ENCODE results near the gene PRKN. TPM values are rescaled to one million over a fixed set of nuclear protein-coding genes. Genes with fewer than 3 reads are reported as not detected.

The PRKN gene
- total and polyA plus RNA-seq, 3 experiments from 2014 or later: 0.22 to 1.0 (median 0.55) TPM

GRCh38 chr6:162638931-162639574 lies 88.5 kb downstream of the PRKN start:
- POLR2A ChIA-PET: no interaction called here
- CTCF ChIA-PET: no interaction called here
- H3K9me3 Mint-ChIP-seq: peaks cover 0 to 7% (median 3%) of the 10 kb centered on the region in 5 donors
- no peak for DNase-seq
- no peaks in the 10 kb centered on the region for H3K27me3 ChIP-seq (ENCODE audit: insufficient read depth, low read length, poor library complexity, severe bottlenecking)
- H3K4me3 Mint-ChIP-seq: no peak overlapping the region
- H3K36me3 ChIP-seq (ENCODE audit: insufficient read depth, low read length): no peaks in the 10 kb centered on the region
- H3K27me3 Mint-ChIP-seq: no peaks in the 10 kb centered on the region
- H3K9me3 ChIP-seq (ENCODE audit: low read length): no peaks in the 10 kb centered on the region
- H3K27ac ChIP-seq (ENCODE audit: low read depth, low read length): no peak overlapping the region
- H3K4me1 Mint-ChIP-seq: no peaks in the 10 kb centered on the region
- H3K36me3 Mint-ChIP-seq: peaks cover 0 to 3% (median 0%) of the 10 kb centered on the region in 3 donors
- H3K4me1 ChIP-seq (ENCODE audit: insufficient read depth, low read length): no peaks in the 10 kb centered on the region
- no peak overlapping the region for H3K27ac Mint-ChIP-seq
- no peak overlapping the region for H3K4me3 ChIP-seq (ENCODE audit: low read length)

- H3K27me3 ChIP-seq (ENCODE audit: insufficient read depth, low read length, poor library complexity, severe bottlenecking): no peaks in the 10 kb centered on the region
- H3K9me3 Mint-ChIP-seq: peaks cover 0 to 8% (median 4%) of the 10 kb centered on the region in 5 donors
- no peak overlapping the region for H3K27ac ChIP-seq (ENCODE audit: low read depth, low read length)
- H3K27ac Mint-ChIP-seq: no peak overlapping the region
- no peaks in the 10 kb centered on the region for H3K9me3 ChIP-seq (ENCODE audit: low read length)
- ChIA-PET POLR2A (no interaction called here), CTCF (no interaction called here)
- H3K27me3 Mint-ChIP-seq: no peaks in the 10 kb centered on the region
- H3K4me1 ChIP-seq (ENCODE audit: insufficient read depth, low read length): no peaks in the 10 kb centered on the region
- H3K36me3 ChIP-seq (ENCODE audit: insufficient read depth, low read length): no peaks in the 10 kb centered on the region
- no peaks in the 10 kb centered on the region for H3K4me1 Mint-ChIP-seq
- H3K36me3 Mint-ChIP-seq: peaks cover 0 to 8% (median 0%) of the 10 kb centered on the region in 3 donors
- no peak overlapping the region for H3K4me3 Mint-ChIP-seq
- no peak for DNase-seq
- H3K4me3 ChIP-seq (ENCODE audit: low read length): no peak overlapping the region
Observed at GRCh38 chr6:162637317-162637716, 90.2 kb downstream of the PRKN start.

GRCh38 chr6:162636167-162636566 lies 91.4 kb downstream of the PRKN start:
- Mint-ChIP-seq H3K27me3 (no peaks in the 10 kb centered on the region), H3K9me3 (peaks cover 5 to 12% (median 10%) of the 10 kb centered on the region in 5 donors), H3K4me3 (no peak overlapping the region), H3K36me3 (peaks cover 0 to 8% (median 0%) of the 10 kb centered on the region in 3 donors), H3K4me1 (no peaks in the 10 kb centered on the region), H3K27ac (no peak overlapping the region)
- Histone ChIP-seq H3K27ac (ENCODE audit: low read depth, low read length) (no peak overlapping the region), H3K9me3 (ENCODE audit: low read length) (no peaks in the 10 kb centered on the region), H3K4me1 (ENCODE audit: insufficient read depth, low read length) (no peaks in the 10 kb centered on the region), H3K4me3 (ENCODE audit: low read length) (no peak overlapping the region), H3K27me3 (ENCODE audit: insufficient read depth, low read length, poor library complexity, severe bottlenecking) (no peaks in the 10 kb centered on the region), H3K36me3 (ENCODE audit: insufficient read depth, low read length) (no peaks in the 10 kb centered on the region)
- ChIA-PET CTCF (no interaction called here), POLR2A (no interaction called here)
- DNase-seq: no peak

- Mint-ChIP-seq H3K9me3 (peaks cover 5 to 33% (median 12%) of the 10 kb centered on the region in 5 donors), H3K4me3 (no peak overlapping the region), H3K4me1 (no peaks in the 10 kb centered on the region), H3K36me3 (peaks cover 0 to 23% (median 0%) of the 10 kb centered on the region in 3 donors), H3K27ac (no peak overlapping the region), H3K27me3 (no peaks in the 10 kb centered on the region)
- POLR2A ChIA-PET: no interaction called here
- H3K36me3 ChIP-seq (ENCODE audit: insufficient read depth, low read length): no peaks in the 10 kb centered on the region
- no peaks in the 10 kb centered on the region for H3K9me3 ChIP-seq (ENCODE audit: low read length)
- no peak overlapping the region for H3K4me3 ChIP-seq (ENCODE audit: low read length)
- H3K4me1 ChIP-seq (ENCODE audit: insufficient read depth, low read length): no peaks in the 10 kb centered on the region
- no peak for DNase-seq
- CTCF ChIA-PET: no interaction called here
- no peaks in the 10 kb centered on the region for H3K27me3 ChIP-seq (ENCODE audit: insufficient read depth, low read length, poor library complexity, severe bottlenecking)
- no peak overlapping the region for H3K27ac ChIP-seq (ENCODE audit: low read depth, low read length)
Observed at GRCh38 chr6:162631546-162631945, 96.0 kb downstream of the PRKN start.

- H3K4me1 Mint-ChIP-seq: no peaks in the 10 kb centered on the region
- H3K9me3 Mint-ChIP-seq: peaks cover 7 to 35% (median 12%) of the 10 kb centered on the region in 5 donors
Observed at GRCh38 chr6:162630069-162630468, 97.5 kb downstream of the PRKN start.

GRCh38 chr6:162627825-162628224 lies 99.7 kb downstream of the PRKN start:
- no peak for DNase-seq
- peaks cover 0 to 2% of the 10 kb centered on the region in 2 donors for H3K27me3 Mint-ChIP-seq
- CTCF ChIA-PET: no interaction called here
- H3K4me3 Mint-ChIP-seq: no peak overlapping the region
- Histone ChIP-seq H3K9me3 (ENCODE audit: low read length) (no peaks in the 10 kb centered on the region), H3K27ac (ENCODE audit: low read depth, low read length) (no peak overlapping the region), H3K4me3 (ENCODE audit: low read length) (no peak overlapping the region), H3K36me3 (ENCODE audit: insufficient read depth, low read length) (no peaks in the 10 kb centered on the region), H3K27me3 (ENCODE audit: insufficient read depth, low read length, poor library complexity, severe bottlenecking) (no peaks in the 10 kb centered on the region), H3K4me1 (ENCODE audit: insufficient read depth, low read length) (no peaks in the 10 kb centered on the region)
- no peaks in the 10 kb centered on the region for H3K4me1 Mint-ChIP-seq
- H3K27ac Mint-ChIP-seq: no peak overlapping the region
- H3K36me3 Mint-ChIP-seq: peaks cover 0 to 25% (median 0%) of the 10 kb centered on the region in 3 donors
- POLR2A ChIA-PET: no interaction called here
- H3K9me3 Mint-ChIP-seq: peaks cover 4 to 34% (median 11%) of the 10 kb centered on the region in 5 donors

More at GRCh38 chr6:162630069-162630468, 97.5 kb downstream of the PRKN start:
- no peaks in the 10 kb centered on the region for H3K4me1 ChIP-seq (ENCODE audit: insufficient read depth, low read length)
- no peak for DNase-seq
- H3K36me3 ChIP-seq (ENCODE audit: insufficient read depth, low read length): no peaks in the 10 kb centered on the region
- CTCF ChIA-PET: no interaction called here
- POLR2A ChIA-PET: no interaction called here
- H3K9me3 ChIP-seq (ENCODE audit: low read length): no peaks in the 10 kb centered on the region
- H3K27ac ChIP-seq (ENCODE audit: low read depth, low read length): no peak overlapping the region
- no peaks in the 10 kb centered on the region for H3K27me3 ChIP-seq (ENCODE audit: insufficient read depth, low read length, poor library complexity, severe bottlenecking)
- no peak overlapping the region for H3K4me3 ChIP-seq (ENCODE audit: low read length)
- Mint-ChIP-seq H3K36me3 (peaks cover 0 to 25% (median 0%) of the 10 kb centered on the region in 3 donors), H3K4me3 (no peak overlapping the region), H3K27me3 (no peaks in the 10 kb centered on the region), H3K27ac (no peak overlapping the region)

GRCh38 chr6:162627362-162627761 lies 100.2 kb downstream of the PRKN start:
- ChIA-PET CTCF (no interaction called here), POLR2A (no interaction called here)
- Mint-ChIP-seq H3K9me3 (peaks cover 4 to 33% (median 11%) of the 10 kb centered on the region in 5 donors), H3K36me3 (peaks cover 0 to 29% (median 1%) of the 10 kb centered on the region in 3 donors), H3K4me3 (no peak overlapping the region), H3K27ac (peak overlapping the region in 1 of 8 donors; percentile 27), H3K27me3 (peaks cover 0 to 2% of the 10 kb centered on the region in 2 donors), H3K4me1 (no peaks in the 10 kb centered on the region)
- Histone ChIP-seq H3K4me1 (ENCODE audit: insufficient read depth, low read length) (no peaks in the 10 kb centered on the region), H3K27me3 (ENCODE audit: insufficient read depth, low read length, poor library complexity, severe bottlenecking) (no peaks in the 10 kb centered on the region), H3K9me3 (ENCODE audit: low read length) (no peaks in the 10 kb centered on the region), H3K4me3 (ENCODE audit: low read length) (no peak overlapping the region), H3K27ac (ENCODE audit: low read depth, low read length) (no peak overlapping the region), H3K36me3 (ENCODE audit: insufficient read depth, low read length) (no peaks in the 10 kb centered on the region)
- no peak for DNase-seq

- H3K4me3 ChIP-seq (ENCODE audit: low read length): no peak overlapping the region
- POLR2A ChIA-PET: no interaction called here
- CTCF ChIA-PET: no interaction called here
- no peaks in the 10 kb centered on the region for H3K4me1 ChIP-seq (ENCODE audit: insufficient read depth, low read length)
- H3K36me3 Mint-ChIP-seq: peaks cover 0 to 29% (median 1%) of the 10 kb centered on the region in 3 donors
- no peaks in the 10 kb centered on the region for H3K27me3 ChIP-seq (ENCODE audit: insufficient read depth, low read length, poor library complexity, severe bottlenecking)
- peaks cover 4 to 30% (median 11%) of the 10 kb centered on the region in 5 donors for H3K9me3 Mint-ChIP-seq
- no peaks in the 10 kb centered on the region for H3K9me3 ChIP-seq (ENCODE audit: low read length)
- DNase-seq: no peak
- no peak overlapping the region for H3K27ac Mint-ChIP-seq
- no peaks in the 10 kb centered on the region for H3K36me3 ChIP-seq (ENCODE audit: insufficient read depth, low read length)
- H3K4me3 Mint-ChIP-seq: no peak overlapping the region
- peaks cover 0 to 2% of the 10 kb centered on the region in 2 donors for H3K27me3 Mint-ChIP-seq
- H3K4me1 Mint-ChIP-seq: no peaks in the 10 kb centered on the region
- H3K27ac ChIP-seq (ENCODE audit: low read depth, low read length): no peak overlapping the region
Observed at GRCh38 chr6:162626869-162627268, 100.7 kb downstream of the PRKN start.
